SU-DHL-6 (cell line): Measurements from ENCODE around the gene RXRB.

ENCODE experiments used
- H2AFZ ChIP-seq: fragments of 200-600 bp; sonication (generic); 2 replicates; pipeline ENCODE4 v1.6.1; 2014; ENCODE audit warnings: low read depth, mild to moderate bottlenecking, moderate library complexity, mixed read lengths, antibody characterized with exemption, low read length; ENCODE audit not compliant: severe bottlenecking
- H3F3A ChIP-seq: fragments of 200-600 bp; shearing (Covaris generic); 2 replicates; pipeline ENCODE4 v1.6.0; 2016; ENCODE audit warnings: antibody characterized with exemption, mild to moderate bottlenecking; ENCODE audit not compliant: insufficient read depth
- H3K27ac ChIP-seq: fragments of 200-600 bp; sonication (generic); 2 replicates; pipeline ENCODE4 v1.5.1; 2016; ENCODE audit warnings: low read depth, mild to moderate bottlenecking, low read length, moderate library complexity, mixed read lengths
- H3K27me3 ChIP-seq: fragments of 200-600 bp; sonication (generic), shearing (Covaris generic); 2 replicates; pipeline ENCODE4 v1.6.0; 2014; ENCODE audit warnings: mild to moderate bottlenecking, low read length
- H3K36me3 ChIP-seq: fragments of 200-600 bp; sonication (generic); 2 replicates; pipeline ENCODE4 v1.6.1; 2014; ENCODE audit warnings: mild to moderate bottlenecking, low read length, mixed read lengths
- H3K4me2 ChIP-seq: fragments of 300-600, 200-600 bp; shearing (Covaris generic), sonication (generic); 2 replicates; pipeline ENCODE4 v1.6.0; 2014; ENCODE audit warnings: low read length, low read depth, mild to moderate bottlenecking; ENCODE audit not compliant: poor library complexity, severe bottlenecking
- H3K4me3 ChIP-seq: fragments of 200-600 bp; sonication (generic); 2 replicates; pipeline ENCODE4 v1.5.1; 2014; ENCODE audit warnings: antibody characterized with exemption, low read length, mild to moderate bottlenecking, mixed read lengths; ENCODE audit not compliant: insufficient read depth, poor library complexity, severe bottlenecking
- H3K79me2 ChIP-seq: fragments of 200-600 bp; sonication (generic); 2 replicates; pipeline ENCODE4 v1.6.1; 2014; ENCODE audit warnings: mild to moderate bottlenecking, low read length, moderate library complexity; ENCODE audit not compliant: insufficient read depth
- H3K9ac ChIP-seq: fragments of 200-600 bp; sonication (generic); 2 replicates; pipeline ENCODE4 v1.7.0; 2014; ENCODE audit warnings: mild to moderate bottlenecking, low read length
- H3K9me2 ChIP-seq: fragments of 200-600 bp; sonication (generic); replicated peaks from 2 replicates; pipeline ENCODE4 v1.6.1; 2014; ENCODE audit warnings: low read length; ENCODE audit not compliant: insufficient read depth
- H3K9me3 ChIP-seq: fragments of 200-600 bp; sonication (generic); 2 replicates; pipeline ENCODE4 v1.6.1; 2014; ENCODE audit warnings: low read length, mixed read lengths; ENCODE audit not compliant: insufficient read depth
- H4K20me1 ChIP-seq: fragments of 200-600 bp; sonication (generic); 2 replicates; pipeline ENCODE4 v1.6.1; 2014; ENCODE audit warnings: low read depth, mild to moderate bottlenecking, antibody characterized with exemption, low read length, moderate library complexity, mixed read lengths
- EZH2phosphoT487 ChIP-seq: fragments of 200-600 bp; sonication (generic), shearing (Covaris generic); conservative IDR thresholded peaks from 2 replicates; pipeline ENCODE4 v1.6.1; 2018; ENCODE audit warnings: mild to moderate bottlenecking, antibody characterized with exemption, low read length, moderate library complexity, mixed read lengths
- TF ChIP-seq, protein P1 (sequence below): fragments of 200-600 bp; sonication (generic); IDR thresholded peaks from one replicate; pipeline ENCODE4 v1.5.1; 2017; ENCODE audit warnings: antibody characterized with exemption, mild to moderate bottlenecking, low read length, moderate library complexity; ENCODE audit not compliant: insufficient read depth, poor library complexity, severe bottlenecking

The RXRB gene

DNA sequence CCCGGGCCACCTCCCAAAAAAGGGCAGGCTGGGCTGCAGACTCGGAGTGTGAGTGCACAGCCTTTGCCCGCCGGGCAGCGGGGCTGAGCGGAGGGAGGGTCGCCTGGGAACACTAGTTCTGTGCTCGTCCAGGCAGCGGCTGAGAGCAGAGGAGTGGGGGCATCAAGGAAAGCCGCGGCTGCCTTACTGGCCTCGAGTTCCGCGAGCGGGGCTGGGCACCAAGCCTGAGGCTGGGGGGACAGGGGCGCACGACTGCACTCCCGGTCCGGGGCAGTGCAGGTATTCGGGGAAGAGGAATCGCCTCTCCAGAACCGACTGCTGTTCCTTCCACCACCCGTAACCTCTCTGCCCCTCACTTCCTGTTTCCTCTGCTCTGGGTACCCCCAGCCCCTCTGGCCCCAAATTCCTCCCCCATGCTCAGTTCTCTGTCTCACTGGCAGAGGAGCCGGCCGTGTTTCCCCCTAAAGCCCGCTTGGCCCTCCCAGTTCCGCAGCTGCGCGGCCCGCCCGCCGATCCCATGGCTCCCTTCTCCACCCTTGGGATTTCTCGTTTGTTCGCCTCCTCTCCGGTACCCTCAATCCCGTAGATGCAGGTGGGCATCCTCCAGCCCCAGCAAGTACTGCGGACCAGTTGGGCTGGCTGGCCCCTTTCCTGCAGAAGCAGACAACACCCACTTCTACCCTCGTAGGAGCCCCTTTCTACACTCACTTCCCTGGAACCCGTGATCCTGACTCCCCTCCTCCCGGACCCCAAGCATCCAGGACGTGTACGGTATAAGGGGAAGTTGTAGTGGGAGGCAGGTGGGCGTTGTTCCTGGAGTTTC lies 12.9 kb upstream of the RXRB start:
- Histone ChIP-seq H3K4me2 (no peak overlapping the region), H4K20me1 (no peaks in the 10 kb centered on the region), H3K27me3 (no peaks in the 10 kb centered on the region), H3K79me2 (no peaks in the 10 kb centered on the region), H2AFZ (no peak overlapping the region), H3K36me3 (no peaks in the 10 kb centered on the region), H3F3A (peaks cover 6% of the 10 kb centered on the region), H3K27ac (no peak overlapping the region), H3K9ac (no peak overlapping the region), H3K4me3 (no peak overlapping the region), H3K9me3 (no peaks in the 10 kb centered on the region), H3K9me2 (no peaks in the 10 kb centered on the region)
- TF ChIP-seq, protein P1, sequence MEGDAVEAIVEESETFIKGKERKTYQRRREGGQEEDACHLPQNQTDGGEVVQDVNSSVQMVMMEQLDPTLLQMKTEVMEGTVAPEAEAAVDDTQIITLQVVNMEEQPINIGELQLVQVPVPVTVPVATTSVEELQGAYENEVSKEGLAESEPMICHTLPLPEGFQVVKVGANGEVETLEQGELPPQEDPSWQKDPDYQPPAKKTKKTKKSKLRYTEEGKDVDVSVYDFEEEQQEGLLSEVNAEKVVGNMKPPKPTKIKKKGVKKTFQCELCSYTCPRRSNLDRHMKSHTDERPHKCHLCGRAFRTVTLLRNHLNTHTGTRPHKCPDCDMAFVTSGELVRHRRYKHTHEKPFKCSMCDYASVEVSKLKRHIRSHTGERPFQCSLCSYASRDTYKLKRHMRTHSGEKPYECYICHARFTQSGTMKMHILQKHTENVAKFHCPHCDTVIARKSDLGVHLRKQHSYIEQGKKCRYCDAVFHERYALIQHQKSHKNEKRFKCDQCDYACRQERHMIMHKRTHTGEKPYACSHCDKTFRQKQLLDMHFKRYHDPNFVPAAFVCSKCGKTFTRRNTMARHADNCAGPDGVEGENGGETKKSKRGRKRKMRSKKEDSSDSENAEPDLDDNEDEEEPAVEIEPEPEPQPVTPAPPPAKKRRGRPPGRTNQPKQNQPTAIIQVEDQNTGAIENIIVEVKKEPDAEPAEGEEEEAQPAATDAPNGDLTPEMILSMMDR = no peak
- no peak for TF ChIP-seq EZH2phosphoT487

DNA sequence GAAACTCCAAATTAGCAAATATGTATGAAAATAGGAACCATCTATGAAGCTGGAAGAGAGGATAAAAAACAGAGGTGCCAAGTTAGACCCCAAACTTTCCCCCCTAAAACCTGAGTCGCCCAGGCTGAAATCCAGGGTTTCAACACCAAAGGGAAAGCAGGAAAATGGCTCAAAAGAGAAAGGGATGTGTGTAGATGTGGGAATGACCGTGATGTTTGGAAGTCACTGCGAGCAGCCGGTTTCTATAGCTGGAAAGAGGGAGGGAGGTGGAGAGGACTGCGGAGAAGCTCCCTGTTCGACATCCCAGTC lies 12.3 kb upstream of the RXRB start:
- no peaks in the 10 kb centered on the region for H3K79me2 ChIP-seq
- no peak overlapping the region for H2AFZ ChIP-seq
- no peaks in the 10 kb centered on the region for H3K27me3 ChIP-seq
- peaks cover 6% of the 10 kb centered on the region for H3F3A ChIP-seq
- H3K27ac ChIP-seq = no peak overlapping the region
- no peaks in the 10 kb centered on the region for H3K9me3 ChIP-seq
- no peaks in the 10 kb centered on the region for H4K20me1 ChIP-seq
- H3K9ac ChIP-seq = no peak overlapping the region
- no peaks in the 10 kb centered on the region for H3K9me2 ChIP-seq
- no peak overlapping the region for H3K4me3 ChIP-seq
- TF ChIP-seq, protein P1 = no peak
- no peak for TF ChIP-seq EZH2phosphoT487
- no peaks in the 10 kb centered on the region for H3K36me3 ChIP-seq
- no peak overlapping the region for H3K4me2 ChIP-seq

DNA sequence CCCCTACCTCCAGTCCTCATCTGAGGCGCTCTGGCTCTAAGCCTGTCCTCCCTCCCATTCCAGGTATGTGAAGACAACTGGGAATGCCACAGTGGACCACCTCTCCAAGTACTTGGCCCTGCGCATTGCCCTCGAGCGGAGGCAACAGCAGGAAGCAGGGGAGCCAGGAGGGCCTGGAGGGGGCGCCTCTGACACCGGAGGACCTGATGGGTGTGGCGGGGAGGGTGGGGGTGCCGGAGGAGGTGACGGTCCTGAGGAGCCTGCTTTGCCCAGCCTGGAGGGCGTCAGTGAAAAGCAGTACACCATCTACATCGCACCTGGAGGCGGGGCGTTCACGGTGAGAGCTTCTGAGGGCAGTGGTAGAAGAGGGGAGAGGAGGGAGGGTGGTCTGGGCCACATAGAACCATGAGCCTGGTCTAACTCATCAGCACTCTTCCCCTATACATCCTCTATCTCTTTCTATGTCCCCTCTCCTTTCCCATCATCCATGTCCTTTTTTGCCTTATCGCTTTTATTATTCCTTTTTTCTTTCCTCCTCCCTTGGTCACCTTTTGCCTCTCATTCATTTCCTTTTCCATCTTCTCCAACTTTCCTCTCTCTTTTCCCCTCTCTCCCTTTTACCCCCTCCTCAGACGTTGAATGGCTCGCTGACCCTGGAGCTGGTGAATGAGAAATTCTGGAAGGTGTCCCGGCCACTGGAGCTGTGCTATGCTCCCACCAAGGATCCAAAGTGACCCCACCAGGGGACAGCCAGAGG lies 11.4 kb upstream of the RXRB start:
- no peak overlapping the region for H3K9ac ChIP-seq
- no peaks in the 10 kb centered on the region for H3K9me2 ChIP-seq
- H3K36me3 ChIP-seq = no peaks in the 10 kb centered on the region
- H3K4me3 ChIP-seq = no peak overlapping the region
- no peak overlapping the region for H3K4me2 ChIP-seq
- H3K27ac ChIP-seq = no peak overlapping the region
- no peak for TF ChIP-seq EZH2phosphoT487
- TF ChIP-seq, protein P1 = no peak
- H3K79me2 ChIP-seq = no peaks in the 10 kb centered on the region
- H2AFZ ChIP-seq = no peak overlapping the region
- no peaks in the 10 kb centered on the region for H3K27me3 ChIP-seq
- peaks cover 6% of the 10 kb centered on the region for H3F3A ChIP-seq
- H4K20me1 ChIP-seq = no peaks in the 10 kb centered on the region
- no peaks in the 10 kb centered on the region for H3K9me3 ChIP-seq
